ENCODE results near the gene FAM241B.

The FAM241B gene, protein sequence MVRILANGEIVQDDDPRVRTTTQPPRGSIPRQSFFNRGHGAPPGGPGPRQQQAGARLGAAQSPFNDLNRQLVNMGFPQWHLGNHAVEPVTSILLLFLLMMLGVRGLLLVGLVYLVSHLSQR

DNA sequence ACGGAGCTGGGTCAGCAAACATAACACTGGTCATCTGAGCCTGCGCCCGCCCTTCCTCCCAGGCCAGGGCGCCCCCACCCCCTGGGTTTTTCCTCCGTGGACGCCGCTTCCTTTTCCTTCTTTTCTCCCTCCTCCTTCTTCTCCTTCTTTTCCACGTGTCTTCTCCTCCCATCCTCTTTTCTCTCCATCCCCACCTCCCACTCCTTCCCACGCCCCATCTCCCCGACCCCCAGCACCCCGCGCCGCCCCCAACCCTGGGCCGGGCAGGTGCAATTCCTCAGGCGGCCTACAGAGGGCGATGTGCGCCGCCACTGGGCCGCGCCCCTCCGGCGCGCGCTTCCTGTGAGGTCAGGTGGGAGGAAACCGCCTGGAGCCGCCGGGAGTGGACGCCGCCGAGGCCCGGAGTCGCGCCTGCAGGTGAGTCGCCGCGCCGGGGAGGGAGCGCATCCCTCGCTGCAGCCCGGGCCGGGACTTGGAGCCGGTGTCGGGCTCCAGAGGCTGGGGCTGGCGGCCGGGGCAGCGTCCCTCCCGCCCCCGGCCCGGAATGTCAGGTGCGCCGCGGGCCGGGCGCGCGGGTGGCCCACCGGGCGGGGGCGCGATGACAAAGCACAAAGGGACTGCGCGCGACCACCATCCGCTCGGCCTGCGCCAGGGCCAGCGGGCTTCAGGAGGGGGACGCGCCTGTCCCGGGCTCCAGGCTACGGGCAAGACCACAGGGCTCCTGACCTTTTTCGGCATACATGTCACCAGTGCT lies at the start of gene FAM241B:
Gene FAM241B (plus strand): TSS at position 351 of the 754 bp plus-strand sequence. CDS start 1,497 bp downstream, outside the sequence.
- TF ChIP-seq, protein P1, sequence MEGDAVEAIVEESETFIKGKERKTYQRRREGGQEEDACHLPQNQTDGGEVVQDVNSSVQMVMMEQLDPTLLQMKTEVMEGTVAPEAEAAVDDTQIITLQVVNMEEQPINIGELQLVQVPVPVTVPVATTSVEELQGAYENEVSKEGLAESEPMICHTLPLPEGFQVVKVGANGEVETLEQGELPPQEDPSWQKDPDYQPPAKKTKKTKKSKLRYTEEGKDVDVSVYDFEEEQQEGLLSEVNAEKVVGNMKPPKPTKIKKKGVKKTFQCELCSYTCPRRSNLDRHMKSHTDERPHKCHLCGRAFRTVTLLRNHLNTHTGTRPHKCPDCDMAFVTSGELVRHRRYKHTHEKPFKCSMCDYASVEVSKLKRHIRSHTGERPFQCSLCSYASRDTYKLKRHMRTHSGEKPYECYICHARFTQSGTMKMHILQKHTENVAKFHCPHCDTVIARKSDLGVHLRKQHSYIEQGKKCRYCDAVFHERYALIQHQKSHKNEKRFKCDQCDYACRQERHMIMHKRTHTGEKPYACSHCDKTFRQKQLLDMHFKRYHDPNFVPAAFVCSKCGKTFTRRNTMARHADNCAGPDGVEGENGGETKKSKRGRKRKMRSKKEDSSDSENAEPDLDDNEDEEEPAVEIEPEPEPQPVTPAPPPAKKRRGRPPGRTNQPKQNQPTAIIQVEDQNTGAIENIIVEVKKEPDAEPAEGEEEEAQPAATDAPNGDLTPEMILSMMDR (IDR thresholded peaks at IDR 0.05; ENCODE audit: insufficient read depth, missing control alignments) = peak; percentile 48
- DNase-seq (ENCODE audit: insufficient read length, low spot score) (peak; percentile 95), FAIRE-seq (no peak)

DNA sequence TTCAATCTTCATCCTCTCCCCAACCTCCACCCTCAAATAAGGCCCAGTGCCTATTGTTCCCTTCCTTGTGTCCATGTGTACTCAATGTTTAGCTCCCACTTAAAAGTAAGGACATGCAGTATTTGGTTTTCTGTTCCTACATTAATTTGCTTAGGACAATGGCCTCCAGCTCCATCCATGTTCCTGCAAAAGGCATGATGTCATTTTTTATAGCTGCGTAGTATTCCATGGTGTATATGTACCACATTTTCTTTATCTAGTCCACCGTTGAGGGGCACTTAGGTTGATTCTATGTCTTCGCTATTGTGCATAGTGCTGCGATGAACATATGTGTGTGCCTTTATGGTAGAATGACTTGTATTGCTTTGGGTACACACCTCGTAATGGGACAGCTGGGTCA lies 49.6 kb upstream of the FAM241B start:
- FAIRE-seq = no peak
- DNase-seq (ENCODE audit: insufficient read length, low spot score) = no peak
- TF ChIP-seq, protein P1 (IDR thresholded peaks at IDR 0.05; ENCODE audit: insufficient read depth, missing control alignments) = no peak

DNA sequence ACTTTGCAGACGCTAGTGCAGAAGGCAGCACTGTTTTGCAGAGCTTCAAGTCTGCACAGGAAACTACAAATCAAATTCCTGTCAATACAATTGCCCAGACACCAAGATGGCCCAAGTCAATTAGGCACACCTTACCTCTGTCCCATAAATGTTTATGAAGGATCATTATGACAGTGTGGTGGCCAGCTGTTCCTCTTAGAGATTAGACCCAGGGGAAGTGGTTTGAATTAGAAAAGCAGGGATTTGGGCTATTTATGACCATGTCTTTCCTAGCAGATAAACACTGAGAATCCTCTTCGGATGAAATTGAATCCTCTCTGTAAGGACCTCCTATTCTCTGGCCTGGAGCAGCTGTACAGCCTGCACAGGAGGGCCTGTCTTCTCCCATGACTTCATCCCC lies 46.9 kb upstream of the FAM241B start:
- no peak for DNase-seq (ENCODE audit: insufficient read length, low spot score)
- FAIRE-seq = no peak
- TF ChIP-seq, protein P1 (IDR thresholded peaks at IDR 0.05; ENCODE audit: insufficient read depth, missing control alignments) = no peak

DNA sequence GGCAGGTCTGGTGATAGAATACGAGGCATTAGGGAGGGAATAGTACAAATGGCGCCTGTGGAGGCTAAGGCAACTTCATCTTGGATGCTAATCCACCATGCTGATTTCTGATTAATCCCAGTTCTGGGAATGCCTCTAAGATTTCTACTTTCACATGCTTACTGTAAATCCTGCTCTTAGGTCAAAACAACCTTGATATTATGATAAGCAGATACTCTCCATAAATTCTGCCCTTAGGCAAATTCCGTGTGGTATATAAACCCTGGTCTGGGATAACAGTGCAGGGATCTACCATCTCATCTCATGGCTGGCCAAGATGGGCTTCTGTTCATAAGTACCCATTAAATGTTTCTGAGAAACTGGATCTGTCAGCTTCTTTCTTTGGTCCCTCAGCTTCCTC lies 45.4 kb upstream of the FAM241B start:
- TF ChIP-seq, protein P1 (IDR thresholded peaks at IDR 0.05; ENCODE audit: insufficient read depth, missing control alignments) = no peak
- FAIRE-seq = no peak
- no peak for DNase-seq (ENCODE audit: insufficient read length, low spot score)

DNA sequence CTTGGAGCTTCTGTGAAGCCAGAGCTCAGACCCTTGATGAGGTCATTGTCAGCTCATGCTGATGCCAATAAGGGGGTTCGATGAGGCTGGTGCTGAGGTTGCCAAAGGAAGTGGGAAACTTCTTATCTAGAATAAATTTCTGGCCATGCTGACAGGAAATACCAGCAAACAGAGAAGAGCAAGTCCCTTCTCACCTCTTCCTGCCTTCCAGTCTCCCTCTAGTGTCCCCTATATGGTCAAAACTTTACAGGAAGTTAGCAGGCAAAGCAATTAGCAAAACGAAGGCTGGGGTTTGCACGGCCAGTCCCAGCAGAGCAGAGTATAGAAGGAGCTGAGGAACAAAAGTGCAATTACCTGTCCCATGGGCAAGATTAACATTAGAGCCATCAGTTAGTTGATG lies 41.7 kb upstream of the FAM241B start:
- DNase-seq (ENCODE audit: insufficient read length, low spot score) = no peak
- FAIRE-seq = no peak
- TF ChIP-seq, protein P1 (IDR thresholded peaks at IDR 0.05; ENCODE audit: insufficient read depth, missing control alignments) = no peak

DNA sequence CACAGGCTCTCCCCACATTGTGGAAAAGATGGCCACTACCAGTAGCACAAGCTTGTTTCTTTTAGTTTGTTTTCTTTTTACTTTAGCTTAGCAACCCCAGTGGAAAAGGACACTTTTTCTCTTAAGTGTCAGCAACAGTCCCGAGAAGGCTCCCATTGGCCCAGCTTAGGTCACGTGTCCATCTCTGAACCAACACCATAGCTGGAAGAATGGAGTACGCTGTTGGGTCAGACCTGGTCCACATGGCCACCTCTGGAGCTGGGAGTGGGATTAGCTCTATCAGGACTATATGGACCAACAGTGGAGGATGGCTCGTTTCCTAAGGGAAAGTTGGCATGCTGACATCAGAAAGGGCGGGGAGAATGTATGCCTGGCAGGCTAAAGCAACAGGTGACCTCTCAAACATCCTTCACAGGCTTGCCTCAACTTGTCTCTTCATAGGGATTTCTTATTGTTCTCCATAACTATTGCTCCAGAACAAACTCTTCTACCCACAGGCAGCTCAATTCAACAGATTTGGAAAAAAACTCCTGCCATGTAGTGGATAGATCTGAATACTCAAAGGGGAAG lies 29.2 kb upstream of the FAM241B start:
- TF ChIP-seq, protein P1 (IDR thresholded peaks at IDR 0.05; ENCODE audit: insufficient read depth, missing control alignments) = no peak
- no peak for FAIRE-seq
- DNase-seq (ENCODE audit: insufficient read length, low spot score) = no peak

DNA sequence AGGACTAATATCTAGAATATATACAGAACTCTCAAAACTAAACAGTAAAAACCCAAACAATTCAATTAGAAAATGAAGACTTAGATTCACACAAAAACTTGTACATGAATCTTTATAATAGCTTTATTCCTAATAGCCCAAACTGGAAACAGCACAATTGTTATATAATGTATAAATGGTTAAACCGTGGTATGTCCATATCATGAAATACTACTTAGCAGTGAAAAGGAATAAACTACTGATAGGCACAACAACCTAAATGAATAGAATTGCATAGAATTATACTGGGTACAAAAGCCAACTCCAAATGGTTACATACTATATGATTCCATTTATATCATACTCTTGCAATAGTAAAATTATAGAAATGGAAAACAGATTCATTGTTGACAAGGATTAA lies 21.0 kb upstream of the FAM241B start:
- no peak for DNase-seq (ENCODE audit: insufficient read length, low spot score)
- TF ChIP-seq, protein P1 (IDR thresholded peaks at IDR 0.05; ENCODE audit: insufficient read depth, missing control alignments) = no peak
- FAIRE-seq = no peak

Measured in D721Med (cell line).